ENCODE measurements around the gene SCMH1.

The SCMH1 gene

GRCh38 chr1:41073971-41074370 lies 168.1 kb downstream of the SCMH1 start:
- ATAC-seq, result no peak
- no peak overlapping the region for H3K27ac Mint-ChIP-seq
- no peaks in the 10 kb centered on the region for H3K27me3 Mint-ChIP-seq
- H3K4me1 Mint-ChIP-seq, result no peaks in the 10 kb centered on the region
- no peak overlapping the region for H3K4me3 Mint-ChIP-seq
- H3K9me3 Mint-ChIP-seq, result peaks cover 5% of the 10 kb centered on the region
- peaks cover 42% of the 10 kb centered on the region for H3K36me3 Mint-ChIP-seq

- Mint-ChIP-seq H3K9me3 (no peaks in the 10 kb centered on the region), H3K27me3 (no peaks in the 10 kb centered on the region), H3K4me3 (no peak overlapping the region), H3K4me1 (no peaks in the 10 kb centered on the region), H3K27ac (no peak overlapping the region), H3K36me3 (peaks cover 44% of the 10 kb centered on the region)
- no peak for ATAC-seq
Measured at GRCh38 chr1:41072051-41072450, 170.1 kb downstream of the SCMH1 start.

- peaks cover 5% of the 10 kb centered on the region for H3K4me1 Mint-ChIP-seq
- H3K4me3 Mint-ChIP-seq, result no peak overlapping the region
- H3K27ac Mint-ChIP-seq, result no peak overlapping the region
- no peak for ATAC-seq
- peaks cover 74% of the 10 kb centered on the region for H3K36me3 Mint-ChIP-seq
- no peaks in the 10 kb centered on the region for H3K27me3 Mint-ChIP-seq
- no peaks in the 10 kb centered on the region for H3K9me3 Mint-ChIP-seq
Measured at GRCh38 chr1:41056907-41057306, 185.2 kb downstream of the SCMH1 start.

GRCh38 chr1:41053316-41053715 lies 188.8 kb downstream of the SCMH1 start:
- H3K36me3 Mint-ChIP-seq, result peaks cover 57% of the 10 kb centered on the region
- no peaks in the 10 kb centered on the region for H3K9me3 Mint-ChIP-seq
- peaks cover 5% of the 10 kb centered on the region for H3K4me1 Mint-ChIP-seq
- H3K27ac Mint-ChIP-seq, result no peak overlapping the region
- ATAC-seq, result peak; percentile 36
- no peaks in the 10 kb centered on the region for H3K27me3 Mint-ChIP-seq
- no peak overlapping the region for H3K4me3 Mint-ChIP-seq

- Mint-ChIP-seq H3K4me3 (no peak overlapping the region), H3K27me3 (no peaks in the 10 kb centered on the region), H3K36me3 (peaks cover 70% of the 10 kb centered on the region), H3K27ac (no peak overlapping the region), H3K9me3 (no peaks in the 10 kb centered on the region), H3K4me1 (peaks cover 5% of the 10 kb centered on the region)
- ATAC-seq, result no peak
Measured at GRCh38 chr1:41051022-41051421, 191.1 kb downstream of the SCMH1 start.

GRCh38 chr1:41048540-41048939 lies 193.6 kb downstream of the SCMH1 start:
- Mint-ChIP-seq H3K4me1 (peaks cover 3% of the 10 kb centered on the region), H3K4me3 (no peak overlapping the region), H3K9me3 (no peaks in the 10 kb centered on the region), H3K27ac (no peak overlapping the region), H3K36me3 (peaks cover 61% of the 10 kb centered on the region), H3K27me3 (no peaks in the 10 kb centered on the region)
- ATAC-seq, result no peak

GRCh38 chr1:41046347-41046775 lies 195.7 kb downstream of the SCMH1 start:
- no peak for ATAC-seq
- no peaks in the 10 kb centered on the region for H3K4me1 Mint-ChIP-seq
- no peaks in the 10 kb centered on the region for H3K27me3 Mint-ChIP-seq
- H3K36me3 Mint-ChIP-seq, result peaks cover 57% of the 10 kb centered on the region
- H3K4me3 Mint-ChIP-seq, result no peak overlapping the region
- no peak overlapping the region for H3K27ac Mint-ChIP-seq
- no peaks in the 10 kb centered on the region for H3K9me3 Mint-ChIP-seq

- H3K36me3 Mint-ChIP-seq, result peaks cover 54% of the 10 kb centered on the region
- no peaks in the 10 kb centered on the region for H3K4me1 Mint-ChIP-seq
Measured at GRCh38 chr1:41045740-41046139, 196.4 kb downstream of the SCMH1 start.

GRCh38 chr1:41044187-41044586 lies 197.9 kb downstream of the SCMH1 start:
- Mint-ChIP-seq H3K9me3 (no peaks in the 10 kb centered on the region), H3K4me3 (no peak overlapping the region), H3K27me3 (no peaks in the 10 kb centered on the region), H3K27ac (no peak overlapping the region), H3K4me1 (no peaks in the 10 kb centered on the region), H3K36me3 (peaks cover 49% of the 10 kb centered on the region)
- ATAC-seq, result no peak

More at GRCh38 chr1:41045740-41046139, 196.4 kb downstream of the SCMH1 start:
- Mint-ChIP-seq H3K27me3 (no peaks in the 10 kb centered on the region), H3K9me3 (no peaks in the 10 kb centered on the region), H3K27ac (no peak overlapping the region), H3K4me3 (no peak overlapping the region)
- no peak for ATAC-seq

- Mint-ChIP-seq H3K27ac (no peak overlapping the region), H3K4me1 (no peaks in the 10 kb centered on the region), H3K4me3 (no peak overlapping the region), H3K9me3 (no peaks in the 10 kb centered on the region), H3K27me3 (no peaks in the 10 kb centered on the region), H3K36me3 (peaks cover 32% of the 10 kb centered on the region)
- no peak for ATAC-seq
Measured at GRCh38 chr1:41041614-41042270, 200.4 kb downstream of the SCMH1 start.

GRCh38 chr1:41038110-41038509 lies 204.0 kb downstream of the SCMH1 start:
- H3K9me3 Mint-ChIP-seq, result no peaks in the 10 kb centered on the region
- H3K4me3 Mint-ChIP-seq, result no peak overlapping the region
- H3K4me1 Mint-ChIP-seq, result no peaks in the 10 kb centered on the region
- H3K36me3 Mint-ChIP-seq, result peaks cover 20% of the 10 kb centered on the region
- no peak for ATAC-seq
- no peak overlapping the region for H3K27ac Mint-ChIP-seq
- no peaks in the 10 kb centered on the region for H3K27me3 Mint-ChIP-seq

- ATAC-seq, result no peak
- Mint-ChIP-seq H3K4me1 (no peaks in the 10 kb centered on the region), H3K4me3 (no peak overlapping the region), H3K27ac (no peak overlapping the region), H3K9me3 (peaks cover under 1% of the 10 kb centered on the region), H3K27me3 (no peaks in the 10 kb centered on the region), H3K36me3 (peaks cover 24% of the 10 kb centered on the region)
Measured at GRCh38 chr1:41037116-41037903, 204.8 kb downstream of the SCMH1 start.

- Mint-ChIP-seq H3K27ac (no peak overlapping the region), H3K4me3 (no peak overlapping the region), H3K36me3 (peaks cover 34% of the 10 kb centered on the region), H3K9me3 (peaks cover 3% of the 10 kb centered on the region), H3K27me3 (no peaks in the 10 kb centered on the region), H3K4me1 (no peaks in the 10 kb centered on the region)
- ATAC-seq, result no peak
Measured at GRCh38 chr1:41033272-41033671, 208.8 kb downstream of the SCMH1 start.

GRCh38 chr1:41032147-41032546 lies 210.0 kb downstream of the SCMH1 start:
- no peak for ATAC-seq
- no peak overlapping the region for H3K27ac Mint-ChIP-seq
- peaks cover 45% of the 10 kb centered on the region for H3K36me3 Mint-ChIP-seq
- peaks cover 3% of the 10 kb centered on the region for H3K9me3 Mint-ChIP-seq
- no peaks in the 10 kb centered on the region for H3K4me1 Mint-ChIP-seq
- no peak overlapping the region for H3K4me3 Mint-ChIP-seq
- H3K27me3 Mint-ChIP-seq, result no peaks in the 10 kb centered on the region

GRCh38 chr1:41030872-41031616 lies 211.1 kb downstream of the SCMH1 start:
- peaks cover 3% of the 10 kb centered on the region for H3K9me3 Mint-ChIP-seq
- no peaks in the 10 kb centered on the region for H3K27me3 Mint-ChIP-seq
- H3K4me1 Mint-ChIP-seq, result peaks cover 9% of the 10 kb centered on the region
- no peak overlapping the region for H3K4me3 Mint-ChIP-seq
- no peak for ATAC-seq
- no peak overlapping the region for H3K27ac Mint-ChIP-seq
- H3K36me3 Mint-ChIP-seq, result peaks cover 55% of the 10 kb centered on the region

All from stimulated activated memory B cell treated with anti-CD40 and anti-IgM and Interleukin-4, amounts not matched to agents 10 μg/mL and 1 μg/mL and 100 μg/mL, for 72 hours (primary cell).